Transverse colon (tissue), 4 donors: ENCODE data around the gene NHERF1. TPM values are rescaled to one million over a fixed set of nuclear protein-coding genes. Genes with fewer than 3 reads are reported as not detected.

Experiments used
- DNase-seq: peaks from one replicate; pipeline ENCODE4 v3.0.0-alpha.2; 2019
- H3K27ac ChIP-seq, 4 donors: fragments of 200-600 bp; sonication (generic); 2 replicates each; pipeline ENCODE4 v1.5.1; 2016 to 2018; ENCODE audit warnings: inconsistent platforms in 4 of 4
- H3K27me3 ChIP-seq: fragments of 200-600 bp; sonication (generic); 2 replicates; pipeline ENCODE4 v1.5.1; 2017; ENCODE audit warnings: inconsistent platforms
- H3K36me3 ChIP-seq, 4 donors: fragments of 200-600 bp; sonication (generic); 2 replicates each; pipeline ENCODE4 v1.5.1; 2017 to 2019; ENCODE audit warnings: inconsistent platforms in 4 of 4
- H3K4me1 ChIP-seq, 4 donors: fragments of 200-600 bp; sonication (generic); 2 replicates each; pipeline ENCODE4 v1.5.1; 2017 to 2020; ENCODE audit warnings: inconsistent platforms in 4 of 4
- H3K4me3 ChIP-seq, 4 donors: fragments of 200-600 bp; sonication (generic); 1 replicate in 1 of 4; 2 replicates in 3 of 4; pipeline versions ENCODE4 v1.5.1 to v1.6.1; 2017 to 2019; ENCODE audit warnings: inconsistent platforms in 4 of 4
- H3K9me3 ChIP-seq, 2 donors: fragments of 200-600 bp; sonication (generic); 2 replicates each; pipeline ENCODE4 v1.5.1; 2017 to 2019; ENCODE audit warnings: inconsistent platforms in 2 of 2
- CTCF ChIP-seq, 5 experiments: fragments of 200-600 bp in 3 of 5; fragments of 450-650 bp in 2 of 5; sonication (generic) in 3 of 5; IDR thresholded peaks; 1 replicate in 2 of 5; 2 replicates in 3 of 5; pipeline ENCODE4 v1.5.1; 2016 to 2017; ENCODE audit warnings: antibody characterized with exemption in 5 of 5, inconsistent platforms in 3 of 5, mild to moderate bottlenecking in 2 of 5, moderate library complexity in 1 of 5
- EP300 ChIP-seq: sonication (generic); formaldehyde crosslinking; IDR thresholded peaks from one replicate; pipeline ENCODE4 v1.6.1; 2017; ENCODE audit warnings: antibody characterized with exemption, low read depth
- POLR2A ChIP-seq: fragments of 450-650 bp; IDR thresholded peaks from one replicate; pipeline ENCODE4 v1.6.1; 2016; ENCODE audit warnings: antibody characterized with exemption, mild to moderate bottlenecking, moderate library complexity
- POLR2AphosphoS5 ChIP-seq, 3 donors: sonication (generic); formaldehyde crosslinking; IDR thresholded peaks; one replicate each; pipeline ENCODE4 v1.6.1; 2016; ENCODE audit warnings: antibody characterized with exemption in 3 of 3
- WGBS, 2 donors: methylation state at CpG; one replicate each; pipeline ENCODE4 v1.1.5; 2018; ENCODE audit warnings: low coverage in 1 of 2; 5-methylcytosine and 5-hydroxymethylcytosine counted together
- in situ Hi-C, 4 donors: fragments of 200-750 bp; cut with MboI; loops; one replicate each; pipeline versions ENCODE4 v1.15.0 to v1.15.1; 2017; ENCODE audit warnings: low sequenced_read_pairs in 3 of 4, low pct_ligation_motif_present in 1 of 4, low pct_unique_long_range_greater_than_20kb in 1 of 4
- intact Hi-C: fragments of 100-400 bp; cut with DNase I; formaldehyde crosslinking; loops from one replicate; pipeline ENCODE4 v1.15.1; 2023; ENCODE audit warnings: low total_unique reads
- total RNA-seq, 4 donors: library from RNA; depleted of rRNA; stranded (reverse); fragments of >200 nt; gene quantifications; one replicate each; pipeline ENCODE4 v1.1.0, GENCODE V29; 2016

The NHERF1 gene
- total RNA-seq, 4 donors from 2014 or later: 118 to 463 (median 233) TPM

- no peak for TF ChIP-seq POLR2A
- TF ChIP-seq CTCF (IDR thresholded peaks at IDR 0.05): no peak
- TF ChIP-seq POLR2AphosphoS5 (IDR thresholded peaks at IDR 0.05): no peak
- no peak for TF ChIP-seq EP300
- 88 to 100% methylated on average over 3 to 9 of the region's 9 CpGs for WGBS, 2 donors
- no peaks in the 10 kb centered on the region for H3K27me3 ChIP-seq
- peaks cover 0 to 5% (median 0%) of the 10 kb centered on the region in 4 donors for H3K4me1 ChIP-seq
- H3K9me3 ChIP-seq: no peaks in the 10 kb centered on the region
- no peak overlapping the region for H3K4me3 ChIP-seq
- in situ Hi-C loops (no loop called here), intact Hi-C loops (no loop called here)
- no peaks in the 10 kb centered on the region for H3K36me3 ChIP-seq
- no peak overlapping the region for H3K27ac ChIP-seq
- DNase-seq: no peak
These were observed 37.5 kb downstream of the NHERF1 start for GRCh38 chr17:74785981-74786360.

- TF ChIP-seq POLR2A (no peak), CTCF (IDR thresholded peaks at IDR 0.05) (no peak), POLR2AphosphoS5 (IDR thresholded peaks at IDR 0.05) (no peak), EP300 (no peak)
- no peak for DNase-seq
- no peak overlapping the region for H3K4me3 ChIP-seq
- in situ Hi-C loops (no loop called here), intact Hi-C loops (no loop called here)
- H3K4me1 ChIP-seq: peaks cover 0 to 5% (median 0%) of the 10 kb centered on the region in 4 donors
- WGBS, 2 donors: 80 to 88% methylated on average over 1 to 16 of the region's 16 CpGs
- H3K27ac ChIP-seq: no peak overlapping the region
- H3K9me3 ChIP-seq: no peaks in the 10 kb centered on the region
- H3K27me3 ChIP-seq: no peaks in the 10 kb centered on the region
- H3K36me3 ChIP-seq: no peaks in the 10 kb centered on the region
These were observed 38.1 kb downstream of the NHERF1 start for GRCh38 chr17:74786431-74787055.

- Histone ChIP-seq H3K4me1 (peaks cover 0 to 5% (median 0%) of the 10 kb centered on the region in 4 donors), H3K36me3 (peaks cover 0 to 25% (median 4%) of the 10 kb centered on the region in 4 donors), H3K27ac (no peak overlapping the region), H3K9me3 (no peaks in the 10 kb centered on the region), H3K27me3 (no peaks in the 10 kb centered on the region), H3K4me3 (no peak overlapping the region)
- intact Hi-C loops: loop anchor here (2.0 kb wide), 1 partner anchor 72 kb away; no protein-coding TSS in a partner anchor
- TF ChIP-seq EP300 (no peak), POLR2A (no peak), CTCF (IDR thresholded peaks at IDR 0.05) (no peak), POLR2AphosphoS5 (IDR thresholded peaks at IDR 0.05) (no peak)
- no peak for DNase-seq
- in situ Hi-C loops: loop anchor here in 2 of 4 donors (5.0 to 10.0 kb wide), 2 partner anchors 74 to 77 kb away; no protein-coding TSS in a partner anchor
- 54 to 85% methylated on average over 4 to 20 of the region's 21 CpGs for whole genome bisulfite sequencing, 2 donors
These were observed 42.0 kb downstream of the NHERF1 start for GRCh38 chr17:74790161-74791058.

- peaks cover 0 to 34% (median 5%) of the 10 kb centered on the region in 4 donors for H3K36me3 ChIP-seq
- 89 to 97% methylated on average over 11 to 12 of the region's 12 CpGs for WGBS, 2 donors
- H3K27ac ChIP-seq: no peak overlapping the region
- H3K9me3 ChIP-seq: no peaks in the 10 kb centered on the region
- H3K27me3 ChIP-seq: no peaks in the 10 kb centered on the region
- no peak overlapping the region for H3K4me3 ChIP-seq
- intact Hi-C loops: no loop called here
- H3K4me1 ChIP-seq: peaks cover 0 to 5% (median 0%) of the 10 kb centered on the region in 4 donors
- DNase-seq: no peak
- in situ Hi-C loops: loop anchor here in 2 of 4 donors (5.0 to 10.0 kb wide), 2 partner anchors 72 to 75 kb away; no protein-coding TSS in a partner anchor
- TF ChIP-seq EP300 (no peak), POLR2A (no peak), CTCF (IDR thresholded peaks at IDR 0.05) (no peak), POLR2AphosphoS5 (IDR thresholded peaks at IDR 0.05) (no peak)
These were observed 44.2 kb downstream of the NHERF1 start for GRCh38 chr17:74792586-74793105.
